ENCODE data around the gene SLC9A1. TPM values are rescaled to one million over a fixed set of nuclear protein-coding genes. Genes with fewer than 3 reads are reported as not detected.

SLC9A1 gene
- total and polyA plus RNA-seq, 2 of the 8 experiments (the other 6 are each of a cell fraction or from before 2014, with no cell fraction given), result 11.3 to 25.1 TPM

DNA sequence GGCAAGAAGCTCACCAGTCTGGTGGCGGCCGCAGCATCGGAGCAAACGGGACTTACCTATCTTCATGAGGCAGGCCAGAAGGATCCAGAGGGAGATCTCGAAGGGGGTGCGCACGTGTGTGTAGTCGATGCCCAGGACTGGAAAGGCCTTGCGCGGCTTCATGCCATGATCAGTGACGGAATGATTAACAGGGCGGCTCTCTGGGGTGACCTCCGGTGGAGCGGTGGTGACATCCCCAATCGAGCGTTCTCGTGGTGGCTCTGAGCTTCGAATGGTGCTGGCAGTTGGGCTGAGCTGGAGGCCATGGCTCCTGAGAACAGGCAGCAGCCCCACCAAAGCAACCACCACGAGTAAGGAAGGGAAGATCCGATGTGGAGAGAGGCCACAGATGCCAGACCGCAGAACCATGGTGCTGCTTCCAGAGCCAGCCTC, 982 bp downstream of the SLC9A1 start:
- Histone ChIP-seq H3K14ac (ENCODE audit: insufficient read length) (no peak overlapping the region), H3K9me3 (ENCODE audit: insufficient read depth in 2 of 2, low read depth in 1 of 2, low read length in 1 of 2) (no peaks in the 10 kb centered on the region), H3K4me2 (ENCODE audit: insufficient read depth in 1 of 2, low read depth in 2 of 2, low read length in 2 of 2) (peak overlapping the region; percentile 83 to 90), H3K23me2 (ENCODE audit: low read depth, low read length) (peaks cover 3% of the 10 kb centered on the region; the same call in 1 of the 2 replicates), H4K5ac (ENCODE audit: insufficient read length, low read depth, low read length) (no peak overlapping the region), H3K27me3 (replicated peaks in 1 of 4; ENCODE audit: control insufficient read depth in 3 of 4, extremely low read depth in 1 of 4, insufficient read depth in 3 of 4, low read length in 3 of 4) (no peaks in the 10 kb centered on the region; a peak in 1 of 7 replicates), H3K79me1 (ENCODE audit: low read depth, low read length) (peaks cover 23% of the 10 kb centered on the region), H2AFZ (ENCODE audit: low read length) (no peak overlapping the region), H3K9ac (replicated peaks in 1 of 4; ENCODE audit: extremely low read depth in 1 of 4, low read depth in 3 of 4, low read length in 3 of 4) (peak overlapping the region in 1 of 4 experiments; percentile 4; a peak in 2 of 7 replicates), H3K4me3 (ENCODE audit: extremely low read depth in 1 of 4, insufficient read depth in 2 of 4, low read depth in 3 of 4, low read length in 4 of 4) (peak overlapping the region; percentile 52 to 82 (median 70); a peak in 7 of 8 replicates), H3K18ac (ENCODE audit: extremely low read depth, low read length) (no peak overlapping the region), H2BK20ac (ENCODE audit: low read length) (no peak overlapping the region), H2BK15ac (ENCODE audit: low read length) (no peak overlapping the region), H4K91ac (replicated peaks; ENCODE audit: insufficient read length, low read length) (no peak overlapping the region), H3K4me1 (replicated peaks in 1 of 4; ENCODE audit: control insufficient read depth in 3 of 4, insufficient read depth in 4 of 4, low read length in 3 of 4) (peaks cover 2 to 15% (median 11%) of the 10 kb centered on the region in 4 experiments), H4K8ac (ENCODE audit: extremely low read depth, insufficient read depth, low read length) (peak overlapping the region; percentile 75; the same call in 1 of the 2 replicates), H2BK5ac (ENCODE audit: low read depth, low read length) (no peak overlapping the region), H3K4ac (replicated peaks; ENCODE audit: insufficient read length, low read depth, low read length) (no peak overlapping the region), H3K56ac (replicated peaks; ENCODE audit: insufficient read length, low read depth, low read length) (no peak overlapping the region), H3K23ac (ENCODE audit: insufficient read length) (no peak overlapping the region), H4K20me1 (replicated peaks in 1 of 2; ENCODE audit: control insufficient read depth in 1 of 2, insufficient read depth in 2 of 2, low read length in 2 of 2) (peaks cover 0 to 11% of the 10 kb centered on the region in 2 experiments), H2AK5ac (ENCODE audit: low read depth, low read length) (no peak overlapping the region), H2BK12ac (ENCODE audit: low read depth, low read length) (0 out of 2 replicates have a peak overlapping the region, but pooled peaks have one; percentile 33), H2BK120ac (replicated peaks; ENCODE audit: low read depth, low read length) (no peak overlapping the region), H3K79me2 (ENCODE audit: control insufficient read depth in 1 of 2, insufficient read depth in 2 of 2, low read length in 2 of 2) (peaks cover 0 to 33% of the 10 kb centered on the region in 2 experiments; a peak in 2 of 4 replicates), H3K27ac (ENCODE audit: low read depth, low read length) (no peak overlapping the region), H3K36me3 (ENCODE audit: control insufficient read depth in 2 of 4, insufficient read depth in 4 of 4, low read length in 3 of 4) (peaks cover 0 to 2% (median 0%) of the 10 kb centered on the region in 4 experiments; a peak in 2 of 8 replicates)
- FAIRE-seq, result no peak
- POLR2A ChIA-PET (ENCODE audit: partially characterized antibody), result interaction anchor here (0.8 to 14.6 kb wide), 20 partner anchors 11 to 160 kb away, joined by 3 to 257 read pairs (median 4); partner anchors contain the start of genes TRNP1 and WDTC1
- CTCF ChIA-PET (ENCODE audit: partially characterized antibody), result interaction anchor here (0.8 to 11.0 kb wide), 12 partner anchors 10 to 534 kb away, joined by 3 to 151 read pairs (median 4); no protein-coding TSS in a partner anchor
- WGBS, 2 experiments (ENCODE audit: extremely low coverage in 1 of 2, insufficient coverage in 1 of 2, insufficient read length in 1 of 2, insufficient replicate concordance in 2 of 2, low coverage in 1 of 2, low lambda C conversion rate in 2 of 2, missing lambda C conversion rate in 1 of 2), result 86% methylated on average over 18 of the region's 21 CpGs; no CpG with 5 or more reads in 1 of the 2 experiments
- no peak for DNase-seq (ENCODE audit: low read depth in 1 of 2, low spot score in 2 of 2)
- TF ChIP-seq TBP (IDR thresholded peaks at IDR 0.05; ENCODE audit: low read depth, low read length), result no peak
- TF ChIP-seq SIRT6 (IDR thresholded peaks at IDR 0.05; ENCODE audit: low read length), result no peak
- no peak for TF ChIP-seq RXRA (IDR thresholded peaks at IDR 0.05; ENCODE audit: insufficient read depth, low read depth, low read length)
- TF ChIP-seq NRF1 (IDR thresholded peaks at IDR 0.05; ENCODE audit: low read depth, low read length), result no peak
- TF ChIP-seq RBBP5 (IDR thresholded peaks at IDR 0.05; ENCODE audit: borderline replicate concordance, low read depth, low read length), result no peak
- no peak for TF ChIP-seq JUN (IDR thresholded peaks at IDR 0.05; ENCODE audit: low read depth, low read length)
- TF ChIP-seq SRF (IDR thresholded peaks at IDR 0.05; ENCODE audit: low read depth, low read length), result no peak
- TF ChIP-seq BCL11A (IDR thresholded peaks at IDR 0.05; ENCODE audit: low read depth in 2 of 2, low read length in 2 of 2), result no peak
- no peak for TF ChIP-seq RFX5 (IDR thresholded peaks at IDR 0.05; ENCODE audit: borderline replicate concordance, low read depth, low read length)
- no peak for TF ChIP-seq SP1 (IDR thresholded peaks at IDR 0.05; ENCODE audit: low read depth, low read length)

Measured in H1 (cell line).